Tibial nerve (tissue), 4 donors: ENCODE measurements around the gene C6orf15.

Experiments
- EP300 ChIP-seq, 2 donors: sonication (generic); formaldehyde crosslinking; IDR thresholded peaks; one replicate each; pipeline ENCODE4 v1.6.1; 2017; ENCODE audit warnings: antibody characterized with exemption in 2 of 2, mild to moderate bottlenecking in 1 of 2
- POLR2A ChIP-seq, 2 donors: fragments of 450-650 bp; IDR thresholded peaks; one replicate each; pipeline ENCODE4 v1.6.1; 2017; ENCODE audit warnings: antibody characterized with exemption in 2 of 2, mild to moderate bottlenecking in 2 of 2, moderate library complexity in 2 of 2
- TF ChIP-seq, protein P1 (sequence below), 5 experiments: fragments of 200-600 bp in 3 of 5; fragments of 450-650 bp in 2 of 5; sonication (generic) in 3 of 5; IDR thresholded peaks; one replicate each; pipeline ENCODE4 v1.5.1; 2016 to 2019; ENCODE audit warnings: antibody characterized with exemption in 5 of 5, mild to moderate bottlenecking in 3 of 5, moderate library complexity in 2 of 5

DNA sequence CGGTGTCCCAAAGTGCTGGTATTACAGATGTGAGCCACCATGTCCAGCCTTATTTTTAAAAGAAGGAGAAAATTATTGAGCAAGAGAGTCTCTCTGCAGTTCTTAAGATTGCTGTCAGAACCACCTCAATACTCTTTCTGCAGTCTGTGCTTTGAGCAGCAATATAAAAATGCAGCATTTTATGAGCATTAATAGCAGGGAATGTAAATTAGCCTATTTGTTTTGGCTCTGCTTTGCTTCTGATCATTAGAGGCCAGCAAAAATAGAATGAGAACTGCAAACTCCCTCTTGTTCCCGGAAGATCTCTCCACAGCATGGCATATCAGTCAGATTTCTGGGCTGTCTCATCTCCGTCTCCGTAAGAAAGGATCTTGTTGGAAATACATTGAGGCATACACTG is 35.8 kb downstream of the C6orf15 start:
- TF ChIP-seq POLR2A (IDR thresholded peaks at IDR 0.05) (no peak), EP300 (IDR thresholded peaks at IDR 0.05) (no peak)
- TF ChIP-seq, protein P1, sequence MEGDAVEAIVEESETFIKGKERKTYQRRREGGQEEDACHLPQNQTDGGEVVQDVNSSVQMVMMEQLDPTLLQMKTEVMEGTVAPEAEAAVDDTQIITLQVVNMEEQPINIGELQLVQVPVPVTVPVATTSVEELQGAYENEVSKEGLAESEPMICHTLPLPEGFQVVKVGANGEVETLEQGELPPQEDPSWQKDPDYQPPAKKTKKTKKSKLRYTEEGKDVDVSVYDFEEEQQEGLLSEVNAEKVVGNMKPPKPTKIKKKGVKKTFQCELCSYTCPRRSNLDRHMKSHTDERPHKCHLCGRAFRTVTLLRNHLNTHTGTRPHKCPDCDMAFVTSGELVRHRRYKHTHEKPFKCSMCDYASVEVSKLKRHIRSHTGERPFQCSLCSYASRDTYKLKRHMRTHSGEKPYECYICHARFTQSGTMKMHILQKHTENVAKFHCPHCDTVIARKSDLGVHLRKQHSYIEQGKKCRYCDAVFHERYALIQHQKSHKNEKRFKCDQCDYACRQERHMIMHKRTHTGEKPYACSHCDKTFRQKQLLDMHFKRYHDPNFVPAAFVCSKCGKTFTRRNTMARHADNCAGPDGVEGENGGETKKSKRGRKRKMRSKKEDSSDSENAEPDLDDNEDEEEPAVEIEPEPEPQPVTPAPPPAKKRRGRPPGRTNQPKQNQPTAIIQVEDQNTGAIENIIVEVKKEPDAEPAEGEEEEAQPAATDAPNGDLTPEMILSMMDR (IDR thresholded peaks at IDR 0.05), result no peak
